ENCODE measurements around the gene HOXD4.

Gene HOXD4

DNA sequence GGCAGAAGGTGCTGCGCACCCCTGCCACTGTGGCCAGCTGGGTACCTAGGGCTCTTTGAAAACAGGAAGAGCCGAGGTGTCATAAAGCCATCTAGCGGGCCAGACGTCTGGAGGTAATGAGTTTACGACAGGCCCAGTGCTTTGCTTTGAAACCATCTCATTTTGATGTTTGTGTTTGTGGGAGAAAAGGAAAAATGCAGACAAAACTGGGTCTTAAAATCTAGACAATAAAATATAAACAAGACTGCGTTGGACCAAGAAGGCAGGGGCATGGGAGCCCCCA lies 25.6 kb upstream of the HOXD4 start:
- DNase-seq, result peak; percentile 68

DNA sequence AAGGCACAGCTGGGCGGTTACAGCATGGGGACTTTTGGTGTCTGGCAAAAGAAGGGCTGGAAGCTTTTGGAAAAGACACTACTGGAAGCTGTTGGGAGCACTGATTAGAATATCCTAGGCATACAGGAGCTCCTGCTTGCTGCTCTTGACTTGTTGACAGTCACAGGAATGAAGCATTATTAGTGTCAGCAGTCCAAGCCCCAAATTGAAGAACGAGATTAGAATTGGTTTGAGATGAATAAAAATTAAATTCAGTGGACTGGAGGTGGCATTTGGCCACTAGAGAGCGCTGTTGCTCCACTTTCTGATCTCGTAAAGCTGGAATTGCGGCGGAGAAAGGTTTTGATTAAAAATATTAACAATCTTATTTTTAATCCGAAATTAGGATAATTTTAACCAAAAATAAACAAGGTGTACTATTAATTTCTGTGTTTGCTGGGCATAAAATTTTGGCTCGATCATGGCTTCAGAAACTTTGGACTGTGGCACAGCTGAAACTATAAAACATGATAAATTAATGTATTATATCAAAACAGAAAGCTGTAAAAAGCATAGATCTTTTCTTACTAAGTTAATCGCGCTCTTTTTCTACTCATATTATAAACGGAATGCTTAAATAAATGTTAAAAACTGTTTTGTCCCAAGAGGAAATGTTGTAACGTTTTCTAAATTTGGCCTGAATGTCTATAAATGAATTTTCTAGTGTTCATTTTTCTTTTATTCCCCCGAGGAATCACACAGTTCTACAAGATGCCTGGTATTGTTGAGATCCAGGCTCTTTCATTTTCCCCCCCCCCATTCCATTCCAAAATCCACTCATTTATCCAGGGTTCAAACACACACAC lies 24.2 kb upstream of the HOXD4 start:
- no peak for DNase-seq

DNA sequence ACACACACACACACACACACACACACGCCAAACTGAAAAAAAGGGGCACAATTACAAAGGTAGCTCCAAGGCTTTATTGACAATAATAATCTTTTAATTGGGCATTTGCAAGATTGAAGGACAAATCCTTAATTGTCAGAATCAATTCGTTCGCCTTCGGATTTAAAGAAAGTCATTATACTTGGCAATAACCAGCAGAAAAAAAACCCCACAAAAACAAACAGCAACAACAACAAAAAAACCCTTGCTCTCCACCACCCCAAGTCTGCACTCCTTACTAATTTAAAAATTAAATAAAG lies 23.6 kb upstream of the HOXD4 start:
- DNase-seq, result no peak

GRCh38 chr2:176128172-176128981 lies 23.0 kb upstream of the HOXD4 start:
- no peak for DNase-seq

GRCh38 chr2:176128982-176129796 lies 22.2 kb upstream of the HOXD4 start, which contains the start of gene HOXD8:
HOXD8 (plus strand) TSS chr2:176129705; CDS start chr2:176130367, 662 bp downstream.
- peak; percentile 92 for DNase-seq

DNA sequence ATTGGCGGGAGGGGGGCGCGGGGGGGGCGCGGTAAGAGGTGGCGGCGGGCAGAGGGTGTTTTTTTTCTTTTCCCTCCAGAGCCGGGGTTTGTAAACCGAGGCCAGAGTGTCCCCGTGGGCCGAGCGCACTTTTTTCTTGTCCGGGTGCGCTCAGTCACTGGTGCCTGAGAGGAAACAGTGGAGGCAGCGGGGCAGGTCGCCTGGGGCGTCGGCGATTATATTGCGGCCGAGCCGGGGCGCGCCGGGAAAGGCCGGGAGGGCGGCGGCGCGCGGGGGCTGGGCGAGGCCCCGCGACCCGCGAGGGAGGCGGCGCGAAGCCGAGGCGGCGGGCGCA lies 21.6 kb upstream of the HOXD4 start:
- DNase-seq, result peak; percentile 75

GRCh38 chr2:176130147-176130956 lies 21.0 kb upstream of the HOXD4 start:
- no peak for DNase-seq

GRCh38 chr2:176130957-176131847 lies 20.1 kb upstream of the HOXD4 start:
- no peak for DNase-seq

DNA sequence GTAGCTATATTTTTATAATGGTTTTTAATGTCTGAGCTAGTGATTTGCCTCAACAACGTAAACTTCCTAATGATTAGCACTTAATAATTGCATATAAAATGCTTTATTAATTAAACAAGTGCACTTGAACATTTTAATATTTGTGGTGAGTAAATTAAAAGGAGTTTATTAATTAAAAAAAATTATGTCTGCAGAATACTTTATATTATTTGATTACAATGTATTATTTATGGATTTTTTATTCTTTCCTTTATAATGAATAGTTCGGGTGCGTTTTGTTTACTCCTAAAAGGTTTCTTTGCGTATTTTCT lies 19.5 kb upstream of the HOXD4 start:
- no peak for DNase-seq

DNA sequence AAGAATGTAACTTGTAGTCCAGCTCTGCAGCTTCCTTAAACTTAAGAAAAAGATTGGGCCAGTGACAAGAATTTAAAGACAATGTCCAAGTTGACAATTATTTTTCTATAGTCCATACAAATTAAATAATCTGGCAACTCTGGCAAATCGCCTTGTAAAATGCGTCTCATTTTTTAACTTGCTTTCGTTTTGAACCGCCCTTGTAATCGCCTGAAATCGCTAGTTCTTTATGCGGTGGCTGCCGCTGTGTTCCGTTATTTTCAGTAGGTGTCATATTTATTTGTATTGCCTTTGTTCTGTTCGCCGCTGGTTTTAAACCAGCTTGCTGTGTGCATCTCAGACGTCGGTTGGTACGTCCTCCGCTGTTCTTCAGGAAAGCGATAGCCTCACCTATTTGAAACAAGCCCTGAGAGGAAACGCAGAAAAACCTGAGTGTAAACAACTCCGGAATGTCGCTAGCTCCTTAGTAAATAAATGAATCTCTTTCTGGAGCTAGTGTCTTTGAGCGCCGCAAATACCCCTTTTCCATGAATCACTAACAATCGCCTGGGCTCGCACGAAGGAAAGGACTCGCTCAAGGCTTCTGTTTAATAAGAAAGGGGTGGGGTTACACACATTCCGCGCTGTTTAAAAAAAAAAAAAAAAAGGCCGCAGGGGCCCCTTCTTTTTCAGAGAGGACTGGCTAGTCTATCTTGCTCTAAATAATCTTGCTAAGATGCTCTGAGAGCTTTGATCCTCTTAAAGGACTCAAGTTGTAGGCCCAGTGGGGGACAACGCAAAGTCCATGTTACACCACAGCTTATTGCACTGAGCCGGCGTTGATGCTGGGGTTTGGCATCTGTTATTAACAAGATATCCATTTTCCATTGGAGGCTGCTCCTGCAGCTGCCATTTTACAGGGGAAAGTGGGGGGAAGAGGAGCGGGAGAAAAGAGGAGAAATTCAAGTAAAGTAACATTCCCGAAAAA lies 18.9 kb upstream of the HOXD4 start:
- no peak for DNase-seq

DNA sequence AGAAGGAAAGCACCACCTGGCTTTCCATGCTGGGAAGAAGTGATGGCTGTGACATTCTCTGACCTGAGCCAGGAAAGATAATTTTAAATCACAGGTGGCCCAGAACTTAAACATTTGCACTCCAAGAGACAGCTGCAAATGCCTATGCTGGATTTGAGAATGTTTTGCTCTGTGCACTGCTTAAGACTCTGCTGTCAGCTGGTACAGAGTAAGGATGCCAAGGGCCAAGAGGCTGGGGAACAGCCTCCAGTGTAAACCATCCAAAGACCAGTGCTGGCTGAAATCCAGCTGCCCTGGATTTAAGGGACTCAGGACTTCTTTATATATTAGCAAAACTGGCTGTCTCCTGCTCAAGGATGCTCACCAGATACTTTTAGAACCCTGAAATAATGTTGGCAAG lies 18.0 kb upstream of the HOXD4 start:
- DNase-seq, result no peak

DNA sequence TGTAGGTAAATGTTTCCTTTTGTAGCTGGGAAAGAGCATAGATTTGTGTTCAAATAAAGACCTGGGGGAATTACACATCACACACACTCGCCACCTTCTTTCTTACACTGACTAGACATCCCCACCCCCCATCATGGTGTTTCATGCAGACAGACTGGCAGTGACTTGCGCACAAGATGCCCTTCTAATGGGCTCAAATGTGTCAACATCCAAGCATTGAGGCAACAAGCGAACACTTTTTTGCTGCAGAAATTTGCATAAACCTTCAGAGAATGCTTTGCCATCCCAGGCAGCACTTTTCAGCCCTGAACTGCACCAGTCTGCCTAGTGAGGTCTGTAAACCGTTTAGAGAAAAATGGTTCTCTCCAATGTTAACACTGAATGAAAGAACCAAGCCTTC lies 17.3 kb upstream of the HOXD4 start:
- no peak for DNase-seq

GRCh38 chr2:176135035-176135440 lies 16.3 kb upstream of the HOXD4 start:
- DNase-seq, result peak; percentile 74

GRCh38 chr2:176136374-176137251 lies 14.7 kb upstream of the HOXD4 start:
- peak; percentile 95 for DNase-seq

DNA sequence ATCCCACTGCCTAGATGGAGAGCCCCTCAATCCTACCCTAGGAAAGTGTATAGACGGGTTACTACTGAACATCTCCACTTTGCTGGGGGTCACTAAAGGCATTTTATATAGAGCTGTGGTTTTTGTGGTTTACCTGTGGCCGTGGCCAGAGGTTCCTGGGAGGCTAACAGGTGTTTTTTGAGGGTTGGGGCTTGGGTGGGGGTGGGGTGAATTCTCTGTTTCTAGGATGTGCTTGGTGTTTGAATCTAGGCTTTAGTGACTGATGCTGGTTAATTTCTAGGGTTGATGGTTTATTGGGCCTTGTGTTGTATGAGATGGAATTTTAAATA lies 14.1 kb upstream of the HOXD4 start:
- DNase-seq, result no peak

DNA sequence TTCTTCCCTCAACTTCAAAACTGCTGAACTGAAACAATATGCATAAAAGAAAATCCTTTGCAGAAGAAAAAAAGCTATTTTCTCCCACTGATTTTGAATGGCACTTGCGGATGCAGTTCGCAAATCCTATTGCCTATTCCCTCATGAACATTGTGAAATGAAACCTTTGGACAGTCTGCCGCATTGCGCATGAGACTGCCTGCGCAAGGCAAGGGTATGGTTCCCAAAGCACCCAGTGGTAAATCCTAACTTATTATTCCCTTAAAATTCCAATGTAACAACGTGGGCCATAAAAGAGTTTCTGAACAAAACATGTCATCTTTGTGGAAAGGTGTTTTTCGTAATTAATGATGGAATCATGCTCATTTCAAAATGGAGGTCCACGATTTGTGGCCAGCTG lies 13.4 kb upstream of the HOXD4 start:
- DNase-seq, result peak; percentile 72

DNA sequence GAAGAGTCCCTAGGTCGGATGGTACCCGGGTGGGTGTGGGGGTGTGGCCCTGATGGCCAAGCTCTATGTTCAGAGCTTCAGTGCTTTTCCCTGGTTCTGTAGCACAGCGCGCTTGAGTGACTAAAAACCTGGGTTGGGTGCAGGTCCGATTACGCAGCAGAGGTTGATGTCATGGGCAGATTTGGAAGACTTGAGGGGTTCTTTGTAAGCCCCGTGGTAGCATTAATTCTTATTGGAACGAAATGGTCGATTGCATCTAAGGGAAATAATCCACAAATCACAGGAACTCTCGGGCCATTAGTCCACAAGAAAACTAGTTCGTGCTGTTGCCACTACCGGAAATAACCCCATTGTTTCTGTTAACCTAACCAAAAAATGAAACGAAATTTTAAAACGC lies 12.8 kb upstream of the HOXD4 start:
- peak; percentile 74 for DNase-seq

- DNase-seq, result no peak
Measured at GRCh38 chr2:176138923-176139660, 12.3 kb upstream of the HOXD4 start.
